Chondrocyte (in vitro differentiated cells): ENCODE measurements around the gene DFFA. TPM values are rescaled to one million over a fixed set of nuclear protein-coding genes. Genes with fewer than 3 reads are reported as not detected.

Source experiments
- DNase-seq: peaks from one replicate; pipeline ENCODE4 v3.0.0; 2021; ENCODE audit warnings: mixed read lengths, low spot score
- H3K27ac Mint-ChIP-seq: one replicate; pipeline ENCODE4 v1.8.0; 2021; ENCODE audit warnings: mild to moderate bottlenecking, moderate library complexity, mixed read lengths; ENCODE audit not compliant: unreplicated experiment
- H3K27me3 Mint-ChIP-seq: 2 replicates; pipeline ENCODE4 v1.8.0; 2021; ENCODE audit warnings: low read depth, mixed read lengths
- H3K36me3 Mint-ChIP-seq: 2 replicates; pipeline ENCODE4 v1.8.0; 2021; ENCODE audit warnings: low read depth, mixed read lengths
- H3K4me1 Mint-ChIP-seq: 2 replicates; pipeline ENCODE4 v1.8.0; 2021; ENCODE audit warnings: low read depth, mild to moderate bottlenecking, mixed read lengths
- H3K4me3 Mint-ChIP-seq: one replicate; pipeline ENCODE4 v1.8.0; 2021; ENCODE audit warnings: mild to moderate bottlenecking, moderate library complexity, mixed read lengths; ENCODE audit not compliant: unreplicated experiment
- H3K9me3 Mint-ChIP-seq: 2 replicates; pipeline ENCODE4 v1.8.0; 2021; ENCODE audit warnings: low read depth, mixed read lengths
- total RNA-seq: library from RNA; stranded (reverse); gene quantifications from 3 replicates; pipeline ENCODE4 v1.2.1, GENCODE V29; 2021
- TF ChIP-seq, protein P1 (sequence below): fragments of 200-600 bp; sonication (generic); IDR thresholded peaks from 2 replicates; pipeline ENCODE4 v1.5.0; 2021; ENCODE audit warnings: antibody characterized with exemption, mild to moderate bottlenecking, moderate library complexity

DFFA gene
- total RNA-seq, 1 donor from 2014 or later, result 33.7 TPM

DNA sequence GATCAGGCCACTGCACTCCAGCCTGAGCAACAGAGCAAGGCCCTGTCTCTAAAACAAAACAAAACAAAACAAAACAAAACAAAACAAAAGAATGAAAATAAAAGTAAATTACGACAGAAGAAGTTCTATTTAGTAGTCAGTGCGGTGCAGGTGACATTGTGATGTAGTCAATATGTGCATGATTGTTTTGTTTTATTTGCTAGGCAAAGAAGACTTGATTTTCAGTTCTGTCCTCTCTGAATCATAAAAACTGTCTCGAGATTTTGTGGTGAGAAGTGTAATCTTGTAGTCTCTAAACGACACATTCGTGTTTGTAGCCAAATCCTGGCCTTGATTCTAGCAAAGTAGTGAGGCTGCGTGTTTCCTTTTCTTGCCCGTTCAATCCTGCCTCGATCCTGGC, 25.9 kb upstream of the DFFA start:
- no peak for DNase-seq
- H3K9me3 Mint-ChIP-seq, result no peaks in the 10 kb centered on the region
- TF ChIP-seq, protein P1, sequence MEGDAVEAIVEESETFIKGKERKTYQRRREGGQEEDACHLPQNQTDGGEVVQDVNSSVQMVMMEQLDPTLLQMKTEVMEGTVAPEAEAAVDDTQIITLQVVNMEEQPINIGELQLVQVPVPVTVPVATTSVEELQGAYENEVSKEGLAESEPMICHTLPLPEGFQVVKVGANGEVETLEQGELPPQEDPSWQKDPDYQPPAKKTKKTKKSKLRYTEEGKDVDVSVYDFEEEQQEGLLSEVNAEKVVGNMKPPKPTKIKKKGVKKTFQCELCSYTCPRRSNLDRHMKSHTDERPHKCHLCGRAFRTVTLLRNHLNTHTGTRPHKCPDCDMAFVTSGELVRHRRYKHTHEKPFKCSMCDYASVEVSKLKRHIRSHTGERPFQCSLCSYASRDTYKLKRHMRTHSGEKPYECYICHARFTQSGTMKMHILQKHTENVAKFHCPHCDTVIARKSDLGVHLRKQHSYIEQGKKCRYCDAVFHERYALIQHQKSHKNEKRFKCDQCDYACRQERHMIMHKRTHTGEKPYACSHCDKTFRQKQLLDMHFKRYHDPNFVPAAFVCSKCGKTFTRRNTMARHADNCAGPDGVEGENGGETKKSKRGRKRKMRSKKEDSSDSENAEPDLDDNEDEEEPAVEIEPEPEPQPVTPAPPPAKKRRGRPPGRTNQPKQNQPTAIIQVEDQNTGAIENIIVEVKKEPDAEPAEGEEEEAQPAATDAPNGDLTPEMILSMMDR, result no peak
- H3K4me1 Mint-ChIP-seq, result peaks cover 13% of the 10 kb centered on the region
- no peak overlapping the region for H3K4me3 Mint-ChIP-seq
- H3K27ac Mint-ChIP-seq, result no peak overlapping the region
- H3K36me3 Mint-ChIP-seq, result peaks cover 3% of the 10 kb centered on the region
- H3K27me3 Mint-ChIP-seq, result no peaks in the 10 kb centered on the region

DNA sequence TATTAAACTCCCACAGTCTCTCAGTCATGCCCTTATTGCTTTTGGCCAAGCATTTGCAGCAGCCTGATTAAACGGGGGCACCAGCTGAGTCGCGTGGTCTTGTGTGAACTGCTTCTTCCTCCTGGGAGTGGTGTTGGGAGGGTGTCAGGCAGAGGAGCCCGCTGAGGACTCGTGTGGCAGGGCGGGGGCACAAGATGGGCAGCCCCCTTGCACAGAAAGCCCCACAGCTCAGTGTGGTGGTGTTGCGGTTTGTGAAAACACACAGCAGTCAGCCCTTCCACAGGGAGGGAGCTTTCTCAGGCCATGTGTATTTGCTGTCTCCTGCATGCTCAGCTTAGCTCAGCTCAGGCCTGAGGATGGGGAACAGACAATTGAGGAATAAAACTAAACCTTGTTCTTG, 24.8 kb upstream of the DFFA start:
- TF ChIP-seq, protein P1, result no peak
- no peak for DNase-seq
- Mint-ChIP-seq H3K27ac (no peak overlapping the region), H3K36me3 (peaks cover 3% of the 10 kb centered on the region), H3K27me3 (no peaks in the 10 kb centered on the region), H3K4me3 (no peak overlapping the region), H3K4me1 (peaks cover 13% of the 10 kb centered on the region), H3K9me3 (no peaks in the 10 kb centered on the region)

DNA sequence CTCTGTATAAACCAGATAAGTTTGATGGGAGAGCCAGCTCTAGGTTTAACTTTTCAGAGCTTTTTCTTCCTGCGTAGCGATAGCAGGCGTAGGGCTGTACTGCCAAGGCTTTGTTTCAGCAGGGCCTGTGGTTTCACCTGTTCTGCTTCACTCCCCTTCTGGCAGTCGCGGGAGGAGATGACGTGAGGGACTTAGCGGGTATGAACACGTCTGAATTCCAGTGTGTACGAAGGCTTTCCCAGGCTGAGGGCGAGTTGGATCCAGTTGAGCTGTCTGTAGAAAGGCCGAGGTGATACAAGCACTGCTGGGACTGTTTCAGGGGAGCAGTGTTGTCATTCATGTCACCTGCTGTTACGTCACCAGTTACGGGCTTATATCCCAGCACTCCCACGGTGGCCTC, 23.6 kb upstream of the DFFA start:
- TF ChIP-seq, protein P1, result no peak
- no peak overlapping the region for H3K27ac Mint-ChIP-seq
- peaks cover 13% of the 10 kb centered on the region for H3K4me1 Mint-ChIP-seq
- no peak overlapping the region for H3K4me3 Mint-ChIP-seq
- DNase-seq, result no peak
- no peaks in the 10 kb centered on the region for H3K9me3 Mint-ChIP-seq
- H3K36me3 Mint-ChIP-seq, result peaks cover 3% of the 10 kb centered on the region
- no peaks in the 10 kb centered on the region for H3K27me3 Mint-ChIP-seq

DNA sequence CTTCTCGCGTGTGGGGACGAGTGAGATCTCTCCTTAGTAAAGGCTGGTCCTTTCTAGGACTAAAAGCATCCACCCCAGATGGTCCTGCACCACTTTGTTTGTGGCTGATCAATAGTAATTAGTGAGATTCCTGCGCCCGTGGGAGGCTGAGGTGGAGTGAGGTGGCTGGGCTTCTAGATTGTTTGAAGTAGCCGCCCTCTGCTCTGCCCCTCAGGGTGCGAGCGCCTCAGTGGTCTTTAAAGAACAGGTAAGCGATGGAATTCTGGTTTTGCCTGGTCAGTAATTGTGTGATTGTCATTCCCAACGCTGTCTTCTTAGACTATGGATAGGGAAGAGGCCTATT, 23.1 kb upstream of the DFFA start:
- Mint-ChIP-seq H3K27me3 (no peaks in the 10 kb centered on the region), H3K4me3 (peak overlapping the region; percentile 63), H3K9me3 (no peaks in the 10 kb centered on the region), H3K36me3 (peaks cover 3% of the 10 kb centered on the region), H3K4me1 (peaks cover 13% of the 10 kb centered on the region), H3K27ac (peak overlapping the region; percentile 69)
- TF ChIP-seq, protein P1, result no peak
- DNase-seq, result no peak

DNA sequence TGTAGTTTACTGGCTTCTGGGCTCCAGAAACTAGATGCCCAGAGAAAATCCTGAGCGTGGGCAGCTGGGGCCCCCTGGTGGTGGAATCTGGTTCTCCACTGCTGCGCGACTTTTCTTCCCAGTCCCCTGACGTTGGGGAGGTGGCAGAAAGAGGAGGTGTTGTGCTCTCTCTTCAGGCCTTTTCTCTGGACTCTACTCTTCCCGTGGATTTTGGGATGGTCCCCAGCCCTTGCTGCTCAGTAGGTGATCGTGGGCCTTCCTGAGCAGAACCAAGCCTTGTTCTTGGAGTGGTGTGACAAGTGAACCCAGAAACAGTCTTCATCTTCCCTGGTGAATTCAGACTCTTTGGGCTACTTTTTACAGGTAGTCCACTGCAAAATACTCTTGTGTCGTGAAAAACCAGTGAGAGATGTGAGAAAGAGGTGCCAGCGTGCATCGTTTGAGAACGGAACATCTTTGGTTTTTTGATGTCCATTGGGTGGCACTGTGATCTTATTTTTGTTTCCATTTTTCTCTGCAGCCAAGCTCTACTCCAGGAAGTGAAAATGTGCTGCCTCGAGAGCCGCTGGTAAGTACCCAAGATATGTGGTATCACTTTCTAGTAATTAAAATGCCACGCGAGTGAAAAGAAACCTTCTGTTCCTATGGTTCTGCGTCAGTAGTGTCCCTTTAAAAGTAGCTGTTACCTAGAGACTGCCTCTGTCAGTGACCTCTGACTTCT, 22.6 kb upstream of the DFFA start:
- no peak for DNase-seq
- peaks cover 13% of the 10 kb centered on the region for H3K4me1 Mint-ChIP-seq
- peaks cover 3% of the 10 kb centered on the region for H3K36me3 Mint-ChIP-seq
- no peaks in the 10 kb centered on the region for H3K27me3 Mint-ChIP-seq
- H3K9me3 Mint-ChIP-seq, result no peaks in the 10 kb centered on the region
- TF ChIP-seq, protein P1, result peak; percentile 96
- H3K4me3 Mint-ChIP-seq, result peak overlapping the region; percentile 63
- H3K27ac Mint-ChIP-seq, result peak overlapping the region; percentile 69
